H9 (cell line): ENCODE results near the gene TGFBRAP1. TPM values are rescaled to one million over a fixed set of nuclear protein-coding genes. Genes with fewer than 3 reads are reported as not detected.

ENCODE experiments used
- DNase-seq: peaks from one replicate; pipeline ENCODE4 v3.0.0-alpha.2; 2017
- H2AFZ ChIP-seq: one replicate; pipeline ENCODE4 v1.6.1; 2013; ENCODE audit warnings: mild to moderate bottlenecking, low read length, control low read depth, moderate library complexity
- H2AK5ac ChIP-seq: 2 replicates; pipeline ENCODE4 v1.6.1; 2013; ENCODE audit warnings: low read length, control low read depth, mixed read lengths; ENCODE audit not compliant: insufficient read length
- H2BK120ac ChIP-seq: one replicate; pipeline ENCODE4 v1.6.1; 2013; ENCODE audit warnings: low read depth, mild to moderate bottlenecking, low read length, control low read depth, inconsistent platforms; ENCODE audit not compliant: poor library complexity, severe bottlenecking
- H2BK12ac ChIP-seq: 2 replicates; pipeline ENCODE4 v1.6.1; 2013; ENCODE audit warnings: low read length, control low read depth, mixed read lengths, low read depth; ENCODE audit not compliant: insufficient read length
- H2BK15ac ChIP-seq: 2 replicates; pipeline ENCODE4 v1.6.1; 2013; ENCODE audit warnings: low read depth, low read length, control low read depth
- H2BK20ac ChIP-seq: one replicate; pipeline ENCODE4 v1.6.1; 2013; ENCODE audit warnings: low read depth, mild to moderate bottlenecking, low read length, control low read depth, inconsistent platforms; ENCODE audit not compliant: poor library complexity, severe bottlenecking
- H2BK5ac ChIP-seq: 2 replicates; pipeline ENCODE4 v1.6.1; 2013; ENCODE audit warnings: low read length, control low read depth, mixed read lengths; ENCODE audit not compliant: insufficient read length
- H3K14ac ChIP-seq: 2 replicates; pipeline ENCODE4 v1.6.1; 2013; ENCODE audit warnings: low read length, control low read depth; ENCODE audit not compliant: insufficient read depth
- H3K18ac ChIP-seq: 2 replicates; pipeline ENCODE4 v1.6.1; 2013; ENCODE audit warnings: low read depth, mild to moderate bottlenecking, mixed read lengths, low read length, control low read depth; ENCODE audit not compliant: insufficient read length
- H3K23ac ChIP-seq: 2 replicates; pipeline ENCODE4 v1.6.1; 2013; ENCODE audit warnings: low read length, control low read depth, mixed read lengths, low read depth; ENCODE audit not compliant: insufficient read length
- H3K23me2 ChIP-seq: 2 replicates; pipeline ENCODE4 v1.6.1; 2013; ENCODE audit warnings: low read depth, mild to moderate bottlenecking, mixed read lengths, low read length, control low read depth; ENCODE audit not compliant: insufficient read length, poor library complexity, severe bottlenecking
- H3K27ac ChIP-seq: 2 replicates; pipeline ENCODE4 v1.5.1; 2013; ENCODE audit warnings: low read length, control low read depth, mixed read lengths, low read depth; ENCODE audit not compliant: insufficient read length
- H3K27me3 ChIP-seq: 2 replicates; pipeline ENCODE4 v1.6.1; 2013; ENCODE audit warnings: low read length, control low read depth, inconsistent platforms; ENCODE audit not compliant: insufficient read depth
- H3K4ac ChIP-seq: 2 replicates; pipeline ENCODE4 v1.6.1; 2013; ENCODE audit warnings: low read depth, mild to moderate bottlenecking, control low read depth, inconsistent platforms, low read length, moderate library complexity
- H3K4me1 ChIP-seq: 2 replicates; pipeline ENCODE4 v1.6.1; 2013; ENCODE audit warnings: low read length, control low read depth, inconsistent platforms; ENCODE audit not compliant: insufficient read depth
- H3K4me2 ChIP-seq: 2 replicates; pipeline ENCODE4 v1.6.1; 2013; ENCODE audit warnings: low read length, control low read depth, mixed read lengths; ENCODE audit not compliant: insufficient read length, insufficient read depth
- H3K56ac ChIP-seq: 2 replicates; pipeline ENCODE4 v1.6.1; 2013; ENCODE audit warnings: low read depth, mild to moderate bottlenecking, mixed read lengths, low read length, control low read depth; ENCODE audit not compliant: insufficient read length
- H3K79me1 ChIP-seq: 2 replicates; pipeline ENCODE4 v1.6.1; 2013; ENCODE audit warnings: low read depth, mild to moderate bottlenecking, moderate library complexity, low read length, control low read depth, inconsistent platforms; ENCODE audit not compliant: insufficient read depth, poor library complexity, severe bottlenecking
- H3K79me2 ChIP-seq: 2 replicates; pipeline ENCODE4 v1.6.1; 2013; ENCODE audit warnings: low read length, control low read depth, inconsistent platforms; ENCODE audit not compliant: insufficient read depth
- H3K9ac ChIP-seq: 2 replicates; pipeline ENCODE4 v1.6.1; 2013; ENCODE audit warnings: low read length, control low read depth, mixed read lengths; ENCODE audit not compliant: insufficient read length; ENCODE audit errors: extremely low read depth
- H3K9me3 ChIP-seq: one replicate; pipeline ENCODE4 v1.6.1; 2013; ENCODE audit warnings: low read depth, low read length, inconsistent platforms; ENCODE audit not compliant: control insufficient read depth
- H3T11ph ChIP-seq: one replicate; pipeline ENCODE4 v1.6.1; 2013; ENCODE audit warnings: mild to moderate bottlenecking, low read length, control low read depth, inconsistent platforms
- H4K20me1 ChIP-seq: one replicate; pipeline ENCODE4 v1.6.1; 2013; ENCODE audit not compliant: control insufficient read depth, insufficient read length, insufficient read depth
- H4K5ac ChIP-seq: 2 replicates; pipeline ENCODE4 v1.6.1; 2013; ENCODE audit warnings: low read depth, mild to moderate bottlenecking, mixed read lengths, low read length, control low read depth; ENCODE audit not compliant: insufficient read length
- H4K8ac ChIP-seq: replicated peaks from 2 replicates; pipeline ENCODE4 v1.6.1; 2013; ENCODE audit warnings: low read length, control low read depth, mixed read lengths, low read depth; ENCODE audit not compliant: insufficient read length
- H4K91ac ChIP-seq: 2 replicates; pipeline ENCODE4 v1.6.1; 2013; ENCODE audit warnings: low read depth, mild to moderate bottlenecking, moderate library complexity, mixed read lengths, low read length, control low read depth; ENCODE audit not compliant: insufficient read length
- H3K27ac Mint-ChIP-seq, 3 experiments: 2 replicates in 2 of 3; 3 replicates in 1 of 3; pipeline ENCODE4 v1.8.0; 2020 to 2021; ENCODE audit warnings: mixed read lengths in 3 of 3, mild to moderate bottlenecking in 1 of 3, moderate library complexity in 1 of 3
- H3K27me3 Mint-ChIP-seq: 2 replicates; pipeline ENCODE4 v1.8.0; 2021; ENCODE audit warnings: low read depth, mild to moderate bottlenecking, moderate library complexity, mixed read lengths
- H3K36me3 Mint-ChIP-seq, 3 experiments: 2 replicates in 2 of 3; 3 replicates in 1 of 3; pipeline ENCODE4 v1.8.0; 2020 to 2021; ENCODE audit warnings: low read depth in 3 of 3, mixed read lengths in 3 of 3; ENCODE audit not compliant: insufficient read depth in 1 of 3
- H3K4me1 Mint-ChIP-seq, 2 experiments: 2 replicates each; pipeline ENCODE4 v1.8.0; 2020; ENCODE audit warnings: mixed read lengths in 2 of 2
- H3K4me3 Mint-ChIP-seq, 2 experiments: 2 replicates in 1 of 2; 3 replicates in 1 of 2; pipeline ENCODE4 v1.8.0; 2020 to 2021; ENCODE audit warnings: mild to moderate bottlenecking in 2 of 2, mixed read lengths in 2 of 2, moderate library complexity in 1 of 2
- H3K9me3 Mint-ChIP-seq, 2 experiments: 2 replicates in 1 of 2; 3 replicates in 1 of 2; pipeline ENCODE4 v1.8.0; 2020; ENCODE audit warnings: mild to moderate bottlenecking in 2 of 2, mixed read lengths in 2 of 2, moderate library complexity in 1 of 2
- WGBS: extraction: QIAGEN DNeasy Blood & Tissue Kit; methylation state at CpG from one replicate; pipeline ENCODE4 v1.1.7; 2013; ENCODE audit warnings: missing lambda C conversion rate, low lambda C conversion rate, mixed read lengths; ENCODE audit not compliant: insufficient read length; ENCODE audit errors: extremely low coverage; 5-methylcytosine and 5-hydroxymethylcytosine counted together
- total RNA-seq: library from RNA; stranded (reverse); gene quantifications from 2 replicates; pipeline ENCODE4 v1.2.1, GENCODE V29; 2021
- TF ChIP-seq, protein P1 (sequence below): fragments of 200-600 bp; sonication (generic); conservative IDR thresholded peaks from 3 replicates; pipeline ENCODE4 v1.8.0; 2021; ENCODE audit warnings: antibody characterized with exemption, mild to moderate bottlenecking

The TGFBRAP1 gene
- total RNA-seq, 1 experiment from 2014 or later: 23.6 TPM

DNA sequence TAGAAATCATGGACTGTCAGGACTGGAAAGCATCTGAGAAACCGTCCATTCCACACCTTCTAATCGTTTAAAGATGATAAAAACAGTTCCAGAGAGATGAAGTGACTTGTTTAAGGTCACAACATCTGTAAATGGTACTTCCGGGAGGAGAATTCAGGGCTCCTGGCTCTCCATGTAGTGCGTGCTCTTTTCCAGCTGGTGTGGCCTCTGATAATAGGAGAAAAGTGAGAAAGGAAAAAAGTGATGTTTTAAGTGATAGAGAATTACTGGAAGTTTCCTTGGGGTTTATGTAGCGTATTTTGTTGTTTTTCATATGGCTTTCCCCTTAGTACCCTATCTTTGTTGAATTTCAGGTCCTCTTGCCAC is 8.5 kb upstream of the TGFBRAP1 start:
- no peak overlapping the region for H4K5ac ChIP-seq
- peak overlapping the region; percentile 99 to 100 for H3K4me3 Mint-ChIP-seq
- H3K79me2 ChIP-seq: peaks cover 16% of the 10 kb centered on the region

More for the DNA sequence above, 8.5 kb upstream of the TGFBRAP1 start:
- H3T11ph ChIP-seq: no peak overlapping the region
- H2BK12ac ChIP-seq: no peak overlapping the region
- H3K23ac ChIP-seq: no peak overlapping the region
- peaks cover 0 to 3% of the 10 kb centered on the region in 2 experiments; a peak in 1 of 5 replicates for H3K9me3 Mint-ChIP-seq
- H3K18ac ChIP-seq: no peak overlapping the region
- no peaks in the 10 kb centered on the region; the same call in 1 of the 2 replicates for H3K27me3 Mint-ChIP-seq
- no peaks in the 10 kb centered on the region for H4K20me1 ChIP-seq
- H3K4me1 Mint-ChIP-seq: peaks cover 10 to 16% of the 10 kb centered on the region in 2 experiments
- H2BK5ac ChIP-seq: no peak overlapping the region
- H3K36me3 Mint-ChIP-seq: peaks cover 8 to 39% (median 32%) of the 10 kb centered on the region in 3 experiments; a peak in 6 of 7 replicates
- H3K4me2 ChIP-seq: peak overlapping the region; percentile 85
- no peak overlapping the region for H2BK120ac ChIP-seq
- H3K4me1 ChIP-seq: no peaks in the 10 kb centered on the region
- H3K9me3 ChIP-seq: no peaks in the 10 kb centered on the region
- DNase-seq: no peak
- H2AK5ac ChIP-seq: no peak overlapping the region
- no peak overlapping the region for H3K14ac ChIP-seq
- no peak overlapping the region for H2BK15ac ChIP-seq
- H3K27me3 ChIP-seq: no peaks in the 10 kb centered on the region
- TF ChIP-seq, protein P1, sequence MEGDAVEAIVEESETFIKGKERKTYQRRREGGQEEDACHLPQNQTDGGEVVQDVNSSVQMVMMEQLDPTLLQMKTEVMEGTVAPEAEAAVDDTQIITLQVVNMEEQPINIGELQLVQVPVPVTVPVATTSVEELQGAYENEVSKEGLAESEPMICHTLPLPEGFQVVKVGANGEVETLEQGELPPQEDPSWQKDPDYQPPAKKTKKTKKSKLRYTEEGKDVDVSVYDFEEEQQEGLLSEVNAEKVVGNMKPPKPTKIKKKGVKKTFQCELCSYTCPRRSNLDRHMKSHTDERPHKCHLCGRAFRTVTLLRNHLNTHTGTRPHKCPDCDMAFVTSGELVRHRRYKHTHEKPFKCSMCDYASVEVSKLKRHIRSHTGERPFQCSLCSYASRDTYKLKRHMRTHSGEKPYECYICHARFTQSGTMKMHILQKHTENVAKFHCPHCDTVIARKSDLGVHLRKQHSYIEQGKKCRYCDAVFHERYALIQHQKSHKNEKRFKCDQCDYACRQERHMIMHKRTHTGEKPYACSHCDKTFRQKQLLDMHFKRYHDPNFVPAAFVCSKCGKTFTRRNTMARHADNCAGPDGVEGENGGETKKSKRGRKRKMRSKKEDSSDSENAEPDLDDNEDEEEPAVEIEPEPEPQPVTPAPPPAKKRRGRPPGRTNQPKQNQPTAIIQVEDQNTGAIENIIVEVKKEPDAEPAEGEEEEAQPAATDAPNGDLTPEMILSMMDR: no peak
- H3K79me1 ChIP-seq: peaks cover 5% of the 10 kb centered on the region
- H3K27ac Mint-ChIP-seq: peak overlapping the region; percentile 79 to 97 (median 86); a peak in 5 of 7 replicates
- H2AFZ ChIP-seq: no peak overlapping the region
- H3K27ac ChIP-seq: no peak overlapping the region
- peak overlapping the region; percentile 100 for H3K9ac ChIP-seq
- no peak overlapping the region for H2BK20ac ChIP-seq
- H3K4ac ChIP-seq: no peak overlapping the region
- no CpG with 5 or more reads among the region's 5 CpGs for WGBS
- H3K56ac ChIP-seq: no peak overlapping the region
- H4K91ac ChIP-seq: no peak overlapping the region
- H3K23me2 ChIP-seq: peaks cover 9% of the 10 kb centered on the region
- no peak overlapping the region for H4K8ac ChIP-seq
